LNCaP clone FGC (cell line): Measurements from ENCODE around the gene CNDP1.

ENCODE experiments used
- DNase-seq: peaks from one replicate; pipeline ENCODE4 v3.0.0-alpha.2; 2011; ENCODE audit warnings: low read depth
- H3K4me3 ChIP-seq: 2 replicates; pipeline ENCODE4 v1.5.1; 2011; ENCODE audit warnings: mild to moderate bottlenecking, low read depth, low read length, control low read depth
- CTCF ChIP-seq: IDR thresholded peaks from 2 replicates; pipeline ENCODE4 v1.5.1; 2012; ENCODE audit warnings: mild to moderate bottlenecking; ENCODE audit not compliant: control insufficient read depth, insufficient read depth; ENCODE audit errors: extremely low read depth

Gene CNDP1

GRCh38 chr18:74631212-74631611 lies 96.9 kb downstream of the CNDP1 start:
- H3K4me3 ChIP-seq, result no peak overlapping the region
- DNase-seq, result no peak

GRCh38 chr18:74631623-74632350 lies 97.5 kb downstream of the CNDP1 start:
- DNase-seq, result no peak
- TF ChIP-seq CTCF, result no peak
- no peak overlapping the region for H3K4me3 ChIP-seq

More at GRCh38 chr18:74631212-74631611, 96.9 kb downstream of the CNDP1 start:
- no peak for TF ChIP-seq CTCF

- DNase-seq, result no peak
- no peak for TF ChIP-seq CTCF
- H3K4me3 ChIP-seq, result no peak overlapping the region
Measured at GRCh38 chr18:74632351-74632679, 98.0 kb downstream of the CNDP1 start.

- TF ChIP-seq CTCF, result no peak
Measured at GRCh38 chr18:74632856-74633255, 98.6 kb downstream of the CNDP1 start.

GRCh38 chr18:74633652-74634352 lies 99.5 kb downstream of the CNDP1 start:
- DNase-seq, result no peak
- no peak for TF ChIP-seq CTCF
- H3K4me3 ChIP-seq, result no peak overlapping the region

More at GRCh38 chr18:74632856-74633255, 98.6 kb downstream of the CNDP1 start:
- no peak for DNase-seq
- H3K4me3 ChIP-seq, result no peak overlapping the region

GRCh38 chr18:74635224-74635975 lies 101.1 kb downstream of the CNDP1 start:
- no peak for DNase-seq
- no peak overlapping the region for H3K4me3 ChIP-seq
- no peak for TF ChIP-seq CTCF
